ENCODE results near the gene TSPAN9.

TSPAN9 gene

GRCh38 chr12:3196488-3196887 is 119.3 kb downstream of the TSPAN9 start:
- H3K9me3 ChIP-seq (ENCODE audit: control insufficient read depth, insufficient read depth, low read length) = no peaks in the 10 kb centered on the region
- H3K9ac ChIP-seq (ENCODE audit: low read depth, low read length) = no peak overlapping the region
- peaks cover 15% of the 10 kb centered on the region for H3K27me3 ChIP-seq (ENCODE audit: control insufficient read depth, insufficient read depth, low read length)
- H3K36me3 ChIP-seq (ENCODE audit: control insufficient read depth, insufficient read depth, low read length) = no peaks in the 10 kb centered on the region
- H3K4me3 ChIP-seq (ENCODE audit: low read depth, low read length) = no peak overlapping the region
- peaks cover 5% of the 10 kb centered on the region for H3K4me1 ChIP-seq (ENCODE audit: control insufficient read depth, insufficient read depth, low read length)

GRCh38 chr12:3197131-3197818 is 120.1 kb downstream of the TSPAN9 start:
- Histone ChIP-seq H3K9ac (ENCODE audit: low read depth, low read length) (no peak overlapping the region), H3K36me3 (ENCODE audit: control insufficient read depth, insufficient read depth, low read length) (no peaks in the 10 kb centered on the region), H3K9me3 (ENCODE audit: control insufficient read depth, insufficient read depth, low read length) (no peaks in the 10 kb centered on the region), H3K4me1 (ENCODE audit: control insufficient read depth, insufficient read depth, low read length) (peaks cover 5% of the 10 kb centered on the region), H3K4me3 (ENCODE audit: low read depth, low read length) (no peak overlapping the region), H3K27me3 (ENCODE audit: control insufficient read depth, insufficient read depth, low read length) (peaks cover 23% of the 10 kb centered on the region)

- Histone ChIP-seq H3K4me1 (ENCODE audit: control insufficient read depth, insufficient read depth, low read length) (peaks cover 10% of the 10 kb centered on the region), H3K9ac (ENCODE audit: low read depth, low read length) (no peak overlapping the region), H3K4me3 (ENCODE audit: low read depth, low read length) (peak overlapping the region; percentile 72), H3K27me3 (ENCODE audit: control insufficient read depth, insufficient read depth, low read length) (peaks cover 29% of the 10 kb centered on the region), H3K36me3 (ENCODE audit: control insufficient read depth, insufficient read depth, low read length) (no peaks in the 10 kb centered on the region), H3K9me3 (ENCODE audit: control insufficient read depth, insufficient read depth, low read length) (no peaks in the 10 kb centered on the region)
Measured at GRCh38 chr12:3199551-3200031, 122.4 kb downstream of the TSPAN9 start.

- peak overlapping the region; percentile 72 for H3K4me3 ChIP-seq (ENCODE audit: low read depth, low read length)
- no peaks in the 10 kb centered on the region for H3K36me3 ChIP-seq (ENCODE audit: control insufficient read depth, insufficient read depth, low read length)
- no peak overlapping the region for H3K9ac ChIP-seq (ENCODE audit: low read depth, low read length)
- peaks cover 10% of the 10 kb centered on the region for H3K4me1 ChIP-seq (ENCODE audit: control insufficient read depth, insufficient read depth, low read length)
- no peaks in the 10 kb centered on the region for H3K9me3 ChIP-seq (ENCODE audit: control insufficient read depth, insufficient read depth, low read length)
- peaks cover 29% of the 10 kb centered on the region for H3K27me3 ChIP-seq (ENCODE audit: control insufficient read depth, insufficient read depth, low read length)
Measured at GRCh38 chr12:3200032-3200617, 122.9 kb downstream of the TSPAN9 start.

GRCh38 chr12:3200814-3201233 is 123.6 kb downstream of the TSPAN9 start:
- H3K9ac ChIP-seq (ENCODE audit: low read depth, low read length) = no peak overlapping the region
- H3K4me3 ChIP-seq (ENCODE audit: low read depth, low read length) = peak overlapping the region; percentile 52
- peaks cover 29% of the 10 kb centered on the region for H3K27me3 ChIP-seq (ENCODE audit: control insufficient read depth, insufficient read depth, low read length)

GRCh38 chr12:3201339-3202051 is 124.3 kb downstream of the TSPAN9 start:
- H3K4me3 ChIP-seq (ENCODE audit: low read depth, low read length) = peak overlapping the region; percentile 52

More at GRCh38 chr12:3200814-3201233, 123.6 kb downstream of the TSPAN9 start:
- H3K36me3 ChIP-seq (ENCODE audit: control insufficient read depth, insufficient read depth, low read length) = no peaks in the 10 kb centered on the region
- peaks cover 10% of the 10 kb centered on the region for H3K4me1 ChIP-seq (ENCODE audit: control insufficient read depth, insufficient read depth, low read length)
- no peaks in the 10 kb centered on the region for H3K9me3 ChIP-seq (ENCODE audit: control insufficient read depth, insufficient read depth, low read length)

GRCh38 chr12:3202096-3202495 is 124.9 kb downstream of the TSPAN9 start:
- peaks cover 10% of the 10 kb centered on the region for H3K4me1 ChIP-seq (ENCODE audit: control insufficient read depth, insufficient read depth, low read length)
- H3K36me3 ChIP-seq (ENCODE audit: control insufficient read depth, insufficient read depth, low read length) = no peaks in the 10 kb centered on the region
- no peak overlapping the region for H3K9ac ChIP-seq (ENCODE audit: low read depth, low read length)
- H3K4me3 ChIP-seq (ENCODE audit: low read depth, low read length) = no peak overlapping the region
- peaks cover 29% of the 10 kb centered on the region for H3K27me3 ChIP-seq (ENCODE audit: control insufficient read depth, insufficient read depth, low read length)
- no peaks in the 10 kb centered on the region for H3K9me3 ChIP-seq (ENCODE audit: control insufficient read depth, insufficient read depth, low read length)

More at GRCh38 chr12:3201339-3202051, 124.3 kb downstream of the TSPAN9 start:
- peaks cover 10% of the 10 kb centered on the region for H3K4me1 ChIP-seq (ENCODE audit: control insufficient read depth, insufficient read depth, low read length)
- H3K36me3 ChIP-seq (ENCODE audit: control insufficient read depth, insufficient read depth, low read length) = no peaks in the 10 kb centered on the region
- H3K9ac ChIP-seq (ENCODE audit: low read depth, low read length) = no peak overlapping the region
- H3K9me3 ChIP-seq (ENCODE audit: control insufficient read depth, insufficient read depth, low read length) = no peaks in the 10 kb centered on the region
- peaks cover 29% of the 10 kb centered on the region for H3K27me3 ChIP-seq (ENCODE audit: control insufficient read depth, insufficient read depth, low read length)

GRCh38 chr12:3202734-3203446 is 125.7 kb downstream of the TSPAN9 start:
- peaks cover 10% of the 10 kb centered on the region for H3K4me1 ChIP-seq (ENCODE audit: control insufficient read depth, insufficient read depth, low read length)

GRCh38 chr12:3203713-3204112 is 126.5 kb downstream of the TSPAN9 start:
- peaks cover 28% of the 10 kb centered on the region for H3K27me3 ChIP-seq (ENCODE audit: control insufficient read depth, insufficient read depth, low read length)
- H3K36me3 ChIP-seq (ENCODE audit: control insufficient read depth, insufficient read depth, low read length) = no peaks in the 10 kb centered on the region
- no peaks in the 10 kb centered on the region for H3K9me3 ChIP-seq (ENCODE audit: control insufficient read depth, insufficient read depth, low read length)
- no peak overlapping the region for H3K4me3 ChIP-seq (ENCODE audit: low read depth, low read length)
- no peak overlapping the region for H3K9ac ChIP-seq (ENCODE audit: low read depth, low read length)
- H3K4me1 ChIP-seq (ENCODE audit: control insufficient read depth, insufficient read depth, low read length) = peaks cover 10% of the 10 kb centered on the region

More at GRCh38 chr12:3202734-3203446, 125.7 kb downstream of the TSPAN9 start:
- no peak overlapping the region for H3K9ac ChIP-seq (ENCODE audit: low read depth, low read length)
- no peak overlapping the region for H3K4me3 ChIP-seq (ENCODE audit: low read depth, low read length)
- H3K9me3 ChIP-seq (ENCODE audit: control insufficient read depth, insufficient read depth, low read length) = no peaks in the 10 kb centered on the region
- peaks cover 29% of the 10 kb centered on the region for H3K27me3 ChIP-seq (ENCODE audit: control insufficient read depth, insufficient read depth, low read length)
- H3K36me3 ChIP-seq (ENCODE audit: control insufficient read depth, insufficient read depth, low read length) = no peaks in the 10 kb centered on the region

GRCh38 chr12:3204143-3204542 is 127.0 kb downstream of the TSPAN9 start:
- H3K4me3 ChIP-seq (ENCODE audit: low read depth, low read length) = no peak overlapping the region
- peaks cover 10% of the 10 kb centered on the region for H3K4me1 ChIP-seq (ENCODE audit: control insufficient read depth, insufficient read depth, low read length)
- no peaks in the 10 kb centered on the region for H3K36me3 ChIP-seq (ENCODE audit: control insufficient read depth, insufficient read depth, low read length)
- H3K9me3 ChIP-seq (ENCODE audit: control insufficient read depth, insufficient read depth, low read length) = no peaks in the 10 kb centered on the region
- no peak overlapping the region for H3K9ac ChIP-seq (ENCODE audit: low read depth, low read length)
- peaks cover 23% of the 10 kb centered on the region for H3K27me3 ChIP-seq (ENCODE audit: control insufficient read depth, insufficient read depth, low read length)

- Histone ChIP-seq H3K9me3 (ENCODE audit: control insufficient read depth, insufficient read depth, low read length) (no peaks in the 10 kb centered on the region), H3K4me1 (ENCODE audit: control insufficient read depth, insufficient read depth, low read length) (peaks cover 7% of the 10 kb centered on the region), H3K27me3 (ENCODE audit: control insufficient read depth, insufficient read depth, low read length) (peaks cover 21% of the 10 kb centered on the region), H3K36me3 (ENCODE audit: control insufficient read depth, insufficient read depth, low read length) (no peaks in the 10 kb centered on the region), H3K9ac (ENCODE audit: low read depth, low read length) (no peak overlapping the region), H3K4me3 (ENCODE audit: low read depth, low read length) (no peak overlapping the region)
Measured at GRCh38 chr12:3204730-3205531, 127.8 kb downstream of the TSPAN9 start.

Data from iPS-15b (cell line).